Measurements from ENCODE around the gene SREBF1. TPM values are rescaled to one million over a fixed set of nuclear protein-coding genes. Genes with fewer than 3 reads are reported as not detected.

Gene SREBF1
- total RNA-seq, 4 donors from 2014 or later, result 118 to 226 (median 185) TPM

- H3K4me1 ChIP-seq, result peaks cover 0 to 15% (median 6%) of the 10 kb centered on the region in 4 donors
- no peak overlapping the region for H3K27ac ChIP-seq
- no peaks in the 10 kb centered on the region for H3K9me3 ChIP-seq
- H3K27me3 ChIP-seq, result no peaks in the 10 kb centered on the region
- TF ChIP-seq CTCF (IDR thresholded peaks at IDR 0.05), result no peak
- TF ChIP-seq POLR2A (IDR thresholded peaks at IDR 0.05), result no peak
- no peak for DNase-seq
- H3K4me3 ChIP-seq, result no peak overlapping the region
- no peaks in the 10 kb centered on the region for H3K36me3 ChIP-seq
Measured at GRCh38 chr17:17763136-17763535, 73.7 kb downstream of the SREBF1 start.

GRCh38 chr17:17762744-17763105 lies 74.1 kb downstream of the SREBF1 start:
- DNase-seq, result no peak

More at GRCh38 chr17:17762744-17763105, 74.1 kb downstream of the SREBF1 start:
- Histone ChIP-seq H3K4me1 (peaks cover 0 to 14% (median 6%) of the 10 kb centered on the region in 4 donors), H3K27me3 (no peaks in the 10 kb centered on the region), H3K36me3 (no peaks in the 10 kb centered on the region), H3K9me3 (no peaks in the 10 kb centered on the region), H3K4me3 (no peak overlapping the region), H3K27ac (no peak overlapping the region)
- TF ChIP-seq CTCF (IDR thresholded peaks at IDR 0.05) (no peak), POLR2A (IDR thresholded peaks at IDR 0.05) (no peak)

Small RNA genes within 50 kb of the gene (small RNA-seq; reads per million reads assigned to genes)
- gene MIR33B (0 to 0.32 reads per million in 2 donors), gene MIR6777 (0.13 to 0.35 reads per million in 2 donors)

Other genes with a start within 250 kb of the SREBF1 start
- 10 to 100 TPM in 3 of 4 donors, 1 to 10 TPM in 1; 9.9 to 25.0 (median 17.8) TPM for gene PEMT, start 245.3 kb downstream of the SREBF1 start, total RNA-seq
- gene RAI1, start 155.5 kb downstream of the SREBF1 start, total RNA-seq, result 10 to 100 TPM; 12.8 to 51.2 (median 47.6) TPM
- 10 to 100 TPM; 49.5 to 74.8 (median 62.7) TPM for gene TOM1L2, start 135.4 kb upstream of the SREBF1 start, total RNA-seq
- 1 to 10 TPM in 2 of 4 donors, under 1 TPM in 1, not detected in 1; 0.57 to 6.3 (median 5.8) TPM for gene DRC3, start 135.9 kb upstream of the SREBF1 start, total RNA-seq
- 10 to 100 TPM in 3 of 4 donors, 1 to 10 TPM in 1; 9.8 to 60.2 (median 29.7) TPM for gene ATPAF2, start 202.2 kb upstream of the SREBF1 start, total RNA-seq
- gene GID4, start 202.4 kb upstream of the SREBF1 start, total RNA-seq, result 10 to 100 TPM in 2 of 4 donors, 1 to 10 TPM in 2; 3.0 to 14.0 (median 10.9) TPM